Measurements from ENCODE around the gene LAPTM4A.
"Not testable (repeated sequence)": the region's sequence is repeated elsewhere in the genome, so short reads cannot be mapped to it uniquely, and the experiment has no call there.

Gene LAPTM4A

GRCh38 chr2:20052861-20053281 lies 1.4 kb upstream of the LAPTM4A start:
- H3K9ac ChIP-seq (ENCODE audit: low read depth in 1 of 2, low read length in 2 of 2), result peak overlapping the region in 1 of 2 donors; percentile 97
- H3K27me3 ChIP-seq (ENCODE audit: control insufficient read depth in 1 of 2, insufficient read depth in 2 of 2, low read length in 2 of 2), result no peaks in the 10 kb centered on the region
- H3K4me1 ChIP-seq (ENCODE audit: control insufficient read depth in 1 of 2, insufficient read depth in 2 of 2, low read length in 2 of 2), result peaks cover 18 to 32% of the 10 kb centered on the region in 2 donors
- H3K36me3 ChIP-seq (ENCODE audit: control insufficient read depth in 1 of 2, insufficient read depth in 2 of 2, low read length in 2 of 2), result no peaks in the 10 kb centered on the region
- H3K27ac ChIP-seq (ENCODE audit: low read depth, low read length), result peak overlapping the region; percentile 99
- H3K4me3 ChIP-seq (ENCODE audit: low read depth in 1 of 2, low read length in 2 of 2), result peak overlapping the region; percentile 88 to 100
- no peaks in the 10 kb centered on the region for H3K9me3 ChIP-seq (ENCODE audit: control insufficient read depth in 1 of 2, low read length in 2 of 2)

GRCh38 chr2:20052229-20052851 lies 912 bp upstream of the LAPTM4A start:
- Histone ChIP-seq H3K27ac (ENCODE audit: low read depth, low read length) (peak overlapping the region; percentile 99), H3K27me3 (ENCODE audit: control insufficient read depth in 1 of 2, insufficient read depth in 2 of 2, low read length in 2 of 2) (no peaks in the 10 kb centered on the region), H3K4me1 (ENCODE audit: control insufficient read depth in 1 of 2, insufficient read depth in 2 of 2, low read length in 2 of 2) (peaks cover 18 to 34% of the 10 kb centered on the region in 2 donors)

GRCh38 chr2:20050646-20051531 lies 539 bp downstream of the LAPTM4A start:
- peak overlapping the region; percentile 88 to 100 for H3K4me3 ChIP-seq (ENCODE audit: low read depth in 1 of 2, low read length in 2 of 2)
- H3K36me3 ChIP-seq (ENCODE audit: control insufficient read depth in 1 of 2, insufficient read depth in 2 of 2, low read length in 2 of 2), result no peaks in the 10 kb centered on the region
- H3K9ac ChIP-seq (ENCODE audit: low read depth in 1 of 2, low read length in 2 of 2), result peak overlapping the region; percentile 82 to 97
- peaks cover 18 to 34% of the 10 kb centered on the region in 2 donors for H3K4me1 ChIP-seq (ENCODE audit: control insufficient read depth in 1 of 2, insufficient read depth in 2 of 2, low read length in 2 of 2)
- no peaks in the 10 kb centered on the region for H3K27me3 ChIP-seq (ENCODE audit: control insufficient read depth in 1 of 2, insufficient read depth in 2 of 2, low read length in 2 of 2)
- H3K27ac ChIP-seq (ENCODE audit: low read depth, low read length), result peak overlapping the region; percentile 99
- H3K9me3 ChIP-seq (ENCODE audit: control insufficient read depth in 1 of 2, low read length in 2 of 2), result no peaks in the 10 kb centered on the region

More at GRCh38 chr2:20052229-20052851, 912 bp upstream of the LAPTM4A start:
- H3K9me3 ChIP-seq (ENCODE audit: control insufficient read depth in 1 of 2, low read length in 2 of 2), result no peaks in the 10 kb centered on the region
- peak overlapping the region; percentile 73 to 97 for H3K9ac ChIP-seq (ENCODE audit: low read depth in 1 of 2, low read length in 2 of 2)
- H3K36me3 ChIP-seq (ENCODE audit: control insufficient read depth in 1 of 2, insufficient read depth in 2 of 2, low read length in 2 of 2), result no peaks in the 10 kb centered on the region
- H3K4me3 ChIP-seq (ENCODE audit: low read depth in 1 of 2, low read length in 2 of 2), result peak overlapping the region; percentile 88 to 100

GRCh38 chr2:20050104-20050645 lies 1.3 kb downstream of the LAPTM4A start:
- Histone ChIP-seq H3K9ac (ENCODE audit: low read depth in 1 of 2, low read length in 2 of 2) (peak overlapping the region; percentile 82 to 97), H3K27ac (ENCODE audit: low read depth, low read length) (peak overlapping the region; percentile 99), H3K9me3 (ENCODE audit: control insufficient read depth in 1 of 2, low read length in 2 of 2) (no peaks in the 10 kb centered on the region), H3K36me3 (ENCODE audit: control insufficient read depth in 1 of 2, insufficient read depth in 2 of 2, low read length in 2 of 2) (no peaks in the 10 kb centered on the region), H3K27me3 (ENCODE audit: control insufficient read depth in 1 of 2, insufficient read depth in 2 of 2, low read length in 2 of 2) (no peaks in the 10 kb centered on the region), H3K4me3 (ENCODE audit: low read depth in 1 of 2, low read length in 2 of 2) (peak overlapping the region; percentile 88 to 100), H3K4me1 (ENCODE audit: control insufficient read depth in 1 of 2, insufficient read depth in 2 of 2, low read length in 2 of 2) (peaks cover 18 to 34% of the 10 kb centered on the region in 2 donors)

GRCh38 chr2:20049637-20050036 lies 1.8 kb downstream of the LAPTM4A start:
- H3K27me3 ChIP-seq (ENCODE audit: control insufficient read depth in 1 of 2, insufficient read depth in 2 of 2, low read length in 2 of 2), result no peaks in the 10 kb centered on the region
- peaks cover 0 to under 1% of the 10 kb centered on the region in 2 donors for H3K36me3 ChIP-seq (ENCODE audit: control insufficient read depth in 1 of 2, insufficient read depth in 2 of 2, low read length in 2 of 2)
- peak overlapping the region; percentile 99 for H3K27ac ChIP-seq (ENCODE audit: low read depth, low read length)
- H3K4me1 ChIP-seq (ENCODE audit: control insufficient read depth in 1 of 2, insufficient read depth in 2 of 2, low read length in 2 of 2), result peaks cover 18 to 34% of the 10 kb centered on the region in 2 donors
- peak overlapping the region; percentile 82 to 97 for H3K9ac ChIP-seq (ENCODE audit: low read depth in 1 of 2, low read length in 2 of 2)
- H3K9me3 ChIP-seq (ENCODE audit: control insufficient read depth in 1 of 2, low read length in 2 of 2), result no peaks in the 10 kb centered on the region
- peak overlapping the region; percentile 88 to 100 for H3K4me3 ChIP-seq (ENCODE audit: low read depth in 1 of 2, low read length in 2 of 2)

GRCh38 chr2:20048488-20049448 lies 2.7 kb downstream of the LAPTM4A start:
- H3K4me1 ChIP-seq (ENCODE audit: control insufficient read depth in 1 of 2, insufficient read depth in 2 of 2, low read length in 2 of 2), result peaks cover 18 to 41% of the 10 kb centered on the region in 2 donors
- no peaks in the 10 kb centered on the region for H3K9me3 ChIP-seq (ENCODE audit: control insufficient read depth in 1 of 2, low read length in 2 of 2)
- no peaks in the 10 kb centered on the region for H3K27me3 ChIP-seq (ENCODE audit: control insufficient read depth in 1 of 2, insufficient read depth in 2 of 2, low read length in 2 of 2)
- H3K27ac ChIP-seq (ENCODE audit: low read depth, low read length), result no peak overlapping the region
- peaks cover 0 to 3% of the 10 kb centered on the region in 2 donors for H3K36me3 ChIP-seq (ENCODE audit: control insufficient read depth in 1 of 2, insufficient read depth in 2 of 2, low read length in 2 of 2)
- peak overlapping the region; percentile 88 to 100 for H3K4me3 ChIP-seq (ENCODE audit: low read depth in 1 of 2, low read length in 2 of 2)
- H3K9ac ChIP-seq (ENCODE audit: low read depth in 1 of 2, low read length in 2 of 2), result peak overlapping the region in 1 of 2 donors; percentile 97

- H3K4me1 ChIP-seq (ENCODE audit: control insufficient read depth in 1 of 2, insufficient read depth in 2 of 2, low read length in 2 of 2), result peaks cover 21 to 39% of the 10 kb centered on the region in 2 donors
- not testable (repeated sequence) for H3K4me3 ChIP-seq (ENCODE audit: low read depth in 1 of 2, low read length in 2 of 2); H3K9ac ChIP-seq (ENCODE audit: low read depth in 1 of 2, low read length in 2 of 2); H3K36me3 ChIP-seq (ENCODE audit: control insufficient read depth in 1 of 2, insufficient read depth in 2 of 2, low read length in 2 of 2); H3K27ac ChIP-seq (ENCODE audit: low read depth, low read length); H3K27me3 ChIP-seq (ENCODE audit: control insufficient read depth in 1 of 2, insufficient read depth in 2 of 2, low read length in 2 of 2); H3K9me3 ChIP-seq (ENCODE audit: control insufficient read depth in 1 of 2, low read length in 2 of 2)
Measured at GRCh38 chr2:20045712-20046292, 5.6 kb downstream of the LAPTM4A start.

- no peak overlapping the region for H3K9ac ChIP-seq (ENCODE audit: low read depth in 1 of 2, low read length in 2 of 2)
- no peak overlapping the region for H3K27ac ChIP-seq (ENCODE audit: low read depth, low read length)
- peaks cover 10 to 12% of the 10 kb centered on the region in 2 donors for H3K36me3 ChIP-seq (ENCODE audit: control insufficient read depth in 1 of 2, insufficient read depth in 2 of 2, low read length in 2 of 2)
- no peaks in the 10 kb centered on the region for H3K27me3 ChIP-seq (ENCODE audit: control insufficient read depth in 1 of 2, insufficient read depth in 2 of 2, low read length in 2 of 2)
- H3K9me3 ChIP-seq (ENCODE audit: control insufficient read depth in 1 of 2, low read length in 2 of 2), result no peaks in the 10 kb centered on the region
- H3K4me1 ChIP-seq (ENCODE audit: control insufficient read depth in 1 of 2, insufficient read depth in 2 of 2, low read length in 2 of 2), result peaks cover 16 to 39% of the 10 kb centered on the region in 2 donors
- no peak overlapping the region for H3K4me3 ChIP-seq (ENCODE audit: low read depth in 1 of 2, low read length in 2 of 2)
Measured at GRCh38 chr2:20044778-20045177, 6.7 kb downstream of the LAPTM4A start.

GRCh38 chr2:20042531-20042930 lies 8.9 kb downstream of the LAPTM4A start:
- H3K36me3 ChIP-seq (ENCODE audit: control insufficient read depth in 1 of 2, insufficient read depth in 2 of 2, low read length in 2 of 2), result peaks cover 18 to 30% of the 10 kb centered on the region in 2 donors
- no peak overlapping the region for H3K9ac ChIP-seq (ENCODE audit: low read depth in 1 of 2, low read length in 2 of 2)
- no peak overlapping the region for H3K4me3 ChIP-seq (ENCODE audit: low read depth in 1 of 2, low read length in 2 of 2)
- H3K27ac ChIP-seq (ENCODE audit: low read depth, low read length), result no peak overlapping the region
- peaks cover 8 to 18% of the 10 kb centered on the region in 2 donors for H3K4me1 ChIP-seq (ENCODE audit: control insufficient read depth in 1 of 2, insufficient read depth in 2 of 2, low read length in 2 of 2)
- no peaks in the 10 kb centered on the region for H3K27me3 ChIP-seq (ENCODE audit: control insufficient read depth in 1 of 2, insufficient read depth in 2 of 2, low read length in 2 of 2)
- no peaks in the 10 kb centered on the region for H3K9me3 ChIP-seq (ENCODE audit: control insufficient read depth in 1 of 2, low read length in 2 of 2)

Data from duodenal mucosa (tissue), 2 donors.